Adrenal gland (tissue), 12 donors: ENCODE measurements around the gene RAD17. TPM values are rescaled to one million over a fixed set of nuclear protein-coding genes. Genes with fewer than 3 reads are reported as not detected.

Experiments used
- polyA plus RNA-seq, 3 donors: library from polyadenylated mRNA; stranded (reverse); fragments of 200-250 nt in 2 of 3; fragments of 350-450 nt in 1 of 3; fragmentation: Illumina TruSeq in 1 of 3; extraction: RNeasy Lipid Tissue Mini Kit (QIAGEN cat#74804) in 1 of 3; gene quantifications; one replicate each; pipeline ENCODE4 v1.2.3, GENCODE V29; 2013 to 2014
- total RNA-seq, 9 donors: library from RNA; depleted of rRNA in 4 of 9; stranded (reverse); fragments of >200 nt in 4 of 9; fragments of 120-200 nt in 1 of 9; fragmentation: NEBNext Ultra II Directional in 1 of 9; extraction: Animal tissue kit (Norgen Biotek cat#: 25700) in 1 of 9; gene quantifications; one replicate each; pipeline versions ENCODE4 v1.1.0 to v1.2.4, GENCODE V29; 2013 to 2023
- donor health status: healthy with polysubstance abuse.
- donor health status: Bipolar disorder and iron deficiency.
- donor health status: DM: yes; HTN: yes; CAD: no.
- donor health status: DM: no; HTN: no; CAD: no.
- donor health status: DM: no; HTN: no; CAD: no.
- donor health status: DM: yes; HTN: yes; CAD: no.

RAD17 gene
- total and polyA plus RNA-seq, 12 donors = 10.4 to 33.6 (median 20.6) TPM

Other genes starting within 250 kb of the RAD17 start
- 10 to 100 TPM in 4 of 9 donors, 1 to 10 TPM in 5; 4.8 to 53.5 (median 9.8) TPM for gene CCNB1, start 202.7 kb upstream of the RAD17 start, total RNA-seq
- 1 to 10 TPM; 3.6 to 9.7 (median 4.5) TPM for gene CCNB1, start 202.7 kb upstream of the RAD17 start, polyA plus RNA-seq
- 1 to 10 TPM in 7 of 9 donors, under 1 TPM in 1, not detected in 1; 0.69 to 9.8 (median 2.2) TPM for gene CENPH, start 180.2 kb upstream of the RAD17 start, total RNA-seq
- gene CENPH, start 180.2 kb upstream of the RAD17 start, polyA plus RNA-seq = 1 to 10 TPM; 2.1 to 3.0 (median 2.6) TPM
- gene CDK7, start 134.9 kb upstream of the RAD17 start, total RNA-seq = 10 to 100 TPM; 15.2 to 47.0 (median 23.6) TPM
- 10 to 100 TPM; 29.7 to 57.1 (median 33.5) TPM for gene CDK7, start 134.9 kb upstream of the RAD17 start, polyA plus RNA-seq
- gene CCDC125, start 37.0 kb upstream of the RAD17 start, total RNA-seq = 10 to 100 TPM in 4 of 9 donors, 1 to 10 TPM in 5; 4.4 to 13.3 (median 9.0) TPM
- gene CCDC125, start 37.0 kb upstream of the RAD17 start, polyA plus RNA-seq = 1 to 10 TPM; 2.7 to 8.8 (median 4.7) TPM
- 100 to 1,000 TPM in 1 of 9 donors, 10 to 100 TPM in 7, 1 to 10 TPM in 1; 9.6 to 105 (median 33.4) TPM for gene AK6, start 298 bp upstream of the RAD17 start, total RNA-seq
- gene AK6, start 298 bp upstream of the RAD17 start, polyA plus RNA-seq = 100 to 1,000 TPM in 1 of 3 donors, 10 to 100 TPM in 2; 63.5 to 190 (median 66.1) TPM
- gene TAF9, start 298 bp upstream of the RAD17 start, total RNA-seq = 10 to 100 TPM; 32.1 to 92.3 (median 56.8) TPM
- 100 to 1,000 TPM in 1 of 3 donors, 10 to 100 TPM in 2; 55.1 to 152 (median 59.5) TPM for gene TAF9, start 298 bp upstream of the RAD17 start, polyA plus RNA-seq
- 1 to 10 TPM in 3 of 9 donors, under 1 TPM in 6; 0.27 to 1.6 (median 0.94) TPM for gene MARVELD2, start 45.3 kb downstream of the RAD17 start, total RNA-seq
- gene MARVELD2, start 45.3 kb downstream of the RAD17 start, polyA plus RNA-seq = under 1 TPM; 0.16 to 0.46 (median 0.17) TPM
- gene OCLN, start 123.0 kb downstream of the RAD17 start, total RNA-seq = 1 to 10 TPM in 5 of 9 donors, under 1 TPM in 4; 0.16 to 3.0 (median 1.3) TPM
- gene OCLN, start 123.0 kb downstream of the RAD17 start, polyA plus RNA-seq = 1 to 10 TPM in 1 of 3 donors, under 1 TPM in 2; 0.35 to 8.8 (median 0.77) TPM
- 10 to 100 TPM in 8 of 9 donors, 1 to 10 TPM in 1; 7.8 to 38.2 (median 18.0) TPM for gene GTF2H2C, start 190.4 kb downstream of the RAD17 start, total RNA-seq
- 10 to 100 TPM; 10.2 to 32.0 (median 13.3) TPM for gene GTF2H2C, start 190.4 kb downstream of the RAD17 start, polyA plus RNA-seq